H1 (cell line): ENCODE results near the gene ZBTB7B. TPM values are rescaled to one million over a fixed set of nuclear protein-coding genes. Genes with fewer than 3 reads are reported as not detected.

Experiments
- ATF3 ChIP-seq: IDR thresholded peaks from 2 replicates; pipeline ENCODE4 v1.6.1; 2011; ENCODE audit warnings: low read depth, mild to moderate bottlenecking, low read length; ENCODE audit not compliant: insufficient read depth
- BCL11A ChIP-seq, 2 experiments: IDR thresholded peaks; one replicate each; pipeline ENCODE4 v1.6.1; 2011; ENCODE audit warnings: low read depth in 2 of 2, low read length in 2 of 2, mild to moderate bottlenecking in 2 of 2
- CBX5 ChIP-seq: fragments of 300-800, 300-1000 bp; sonication (generic); IDR thresholded peaks from 2 replicates; pipeline ENCODE4 v1.7.1; 2016; ENCODE audit warnings: antibody characterized with exemption, low read length, low read depth
- CEBPB ChIP-seq: IDR thresholded peaks from 2 replicates; pipeline ENCODE4 v1.6.1; 2012; ENCODE audit warnings: low read depth, low read length
- CHD1 ChIP-seq: IDR thresholded peaks from 2 replicates; pipeline ENCODE4 v1.6.1; 2012; ENCODE audit warnings: low read depth, low read length, improper control_type of control experiment
- FOSL1 ChIP-seq: IDR thresholded peaks from 2 replicates; pipeline ENCODE4 v1.6.1; 2011; ENCODE audit warnings: mild to moderate bottlenecking, low read depth, low read length, moderate library complexity; ENCODE audit not compliant: insufficient read depth
- GTF2F1 ChIP-seq: IDR thresholded peaks from 2 replicates; pipeline ENCODE4 v1.6.1; 2012; ENCODE audit warnings: low read depth, low read length, improper control_type of control experiment, borderline replicate concordance
- HDAC6 ChIP-seq: IDR thresholded peaks from one replicate; pipeline ENCODE4 v1.7.1; 2012; ENCODE audit warnings: low read depth, mild to moderate bottlenecking, inconsistent platforms, low read length, moderate library complexity
- KDM1A ChIP-seq: fragments of 200-600, 300-600 bp; sonication (generic); IDR thresholded peaks from 2 replicates; pipeline ENCODE4 v1.7.1; 2016; ENCODE audit warnings: mild to moderate bottlenecking, low read length, borderline replicate concordance
- KDM5A ChIP-seq: fragments of 200-600 bp; IDR thresholded peaks from 2 replicates; pipeline ENCODE4 v1.7.1; 2012; ENCODE audit warnings: mild to moderate bottlenecking, low read length, inconsistent platforms, mixed read lengths
- NANOG ChIP-seq: IDR thresholded peaks from 2 replicates; pipeline ENCODE4 v1.6.1; 2011; ENCODE audit warnings: low read length, low read depth, mild to moderate bottlenecking, inconsistent platforms; ENCODE audit not compliant: insufficient read depth, poor library complexity, severe bottlenecking
- RAD21 ChIP-seq, 2 experiments: IDR thresholded peaks in 1 of 2; conservative IDR thresholded peaks in 1 of 2; 2 replicates each; pipeline ENCODE4 v1.6.1; 2011; ENCODE audit warnings: low read depth in 2 of 2, low read length in 2 of 2, improper control_type of control experiment in 1 of 2, inconsistent platforms in 1 of 2, mild to moderate bottlenecking in 1 of 2, moderate library complexity in 1 of 2
- RBBP5 ChIP-seq: IDR thresholded peaks from 2 replicates; pipeline ENCODE4 v1.7.1; 2012; ENCODE audit warnings: low read depth, mild to moderate bottlenecking, inconsistent platforms, low read length, moderate library complexity, borderline replicate concordance
- SAP30 ChIP-seq: fragments of 300-600 bp; sonication (generic); IDR thresholded peaks from 2 replicates; pipeline ENCODE4 v1.7.1; 2012; ENCODE audit warnings: low read length, moderate library complexity, mild to moderate bottlenecking, inconsistent platforms; ENCODE audit not compliant: insufficient read depth, insufficient replicate concordance
- SIRT6 ChIP-seq: IDR thresholded peaks from one replicate; pipeline ENCODE4 v1.7.1; 2012; ENCODE audit warnings: low read length, inconsistent platforms
- TAF1 ChIP-seq: IDR thresholded peaks from 2 replicates; pipeline ENCODE4 v1.6.1; 2011; ENCODE audit warnings: mild to moderate bottlenecking, low read depth, low read length
- TAF7 ChIP-seq: optimal IDR thresholded peaks from 2 replicates; pipeline ENCODE3; 2011; ENCODE audit warnings: low read depth, mild to moderate bottlenecking, inconsistent platforms, low read length, moderate library complexity, borderline replicate concordance
- YY1 ChIP-seq: IDR thresholded peaks from 2 replicates; pipeline ENCODE4 v1.6.1; 2011; ENCODE audit warnings: low read depth, mild to moderate bottlenecking, low read length
- polyA plus RNA-seq, 7 experiments: library from polyadenylated mRNA; depleted of rRNA in 3 of 7; stranded (reverse) in 5 of 7; unstranded in 2 of 7; fragments of >200 nt in 5 of 7; fragments of 200-250 nt in 2 of 7; gene quantifications; 1 replicate in 5 of 7; 2 replicates in 1 of 7; 4 replicates in 1 of 7; pipeline versions ENCODE4 v1.2.1 to v1.2.3, GENCODE V29; 2011 to 2013; ENCODE audit warnings: missing spikeins in 2 of 7, mixed read lengths in 2 of 7
- total RNA-seq: library from RNA; stranded (reverse); fragmentation: NEBNext Ultra II Directional; extraction: Animal tissue kit (Norgen Biotek cat#: 25700); gene quantifications from 2 replicates; pipeline ENCODE4 v1.2.1, GENCODE V29; 2021
- TF ChIP-seq, protein P1 (sequence below), 3 experiments: IDR thresholded peaks; 1 replicate in 2 of 3; 2 replicates in 1 of 3; pipeline versions ENCODE4 v1.5.1 to v1.6.1; 2011; ENCODE audit warnings: low read length in 3 of 3, mild to moderate bottlenecking in 3 of 3, inconsistent platforms in 2 of 3, low read depth in 1 of 3, moderate library complexity in 1 of 3; ENCODE audit not compliant: insufficient read depth in 1 of 3; ENCODE audit errors: control extremely low read depth in 1 of 3
- TF ChIP-seq, protein P2 (sequence below): IDR thresholded peaks from 2 replicates; pipeline ENCODE4 v1.6.1; 2012; ENCODE audit warnings: inconsistent platforms

ZBTB7B gene
- total and polyA plus RNA-seq, 2 of the 8 experiments (the other 6 are each of a cell fraction or from before 2014, with no cell fraction given) = 24.5 to 36.9 TPM

DNA sequence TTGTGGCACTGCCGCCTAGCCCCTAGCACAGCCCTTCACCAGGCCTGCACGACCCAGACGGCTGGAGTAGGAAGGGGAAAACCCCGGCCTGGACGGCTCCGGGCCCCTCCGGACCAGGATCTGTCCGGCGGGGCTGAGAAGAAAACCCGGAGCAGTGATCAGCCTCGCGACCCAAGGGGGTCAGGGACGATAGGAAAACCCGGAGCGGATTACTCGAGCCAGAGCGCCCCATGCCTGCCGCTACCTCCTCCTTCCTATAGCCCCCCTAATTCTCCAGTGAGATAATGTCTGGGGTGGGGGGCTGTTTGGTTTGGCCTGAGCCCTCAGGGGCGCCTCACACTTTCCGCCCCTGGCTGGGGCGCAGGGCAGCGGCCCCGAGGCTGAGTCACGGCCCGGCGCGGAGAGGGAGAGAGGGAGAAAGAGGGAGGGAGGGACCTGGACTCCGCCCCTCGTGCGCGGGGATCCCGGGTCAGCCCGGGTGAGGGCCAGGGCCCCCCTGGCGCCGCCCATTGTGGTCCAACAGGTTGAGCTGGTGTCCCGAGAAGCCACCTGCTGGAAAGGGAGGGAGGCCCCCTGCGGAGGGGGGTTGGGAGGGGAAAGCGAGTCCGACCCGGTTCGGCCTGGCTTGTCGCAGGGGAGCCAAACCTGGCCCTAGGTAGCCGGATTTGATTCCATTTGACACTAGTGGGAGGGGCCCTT is 1.7 kb upstream of the ZBTB7B start (continued):
- TF ChIP-seq, protein P1, sequence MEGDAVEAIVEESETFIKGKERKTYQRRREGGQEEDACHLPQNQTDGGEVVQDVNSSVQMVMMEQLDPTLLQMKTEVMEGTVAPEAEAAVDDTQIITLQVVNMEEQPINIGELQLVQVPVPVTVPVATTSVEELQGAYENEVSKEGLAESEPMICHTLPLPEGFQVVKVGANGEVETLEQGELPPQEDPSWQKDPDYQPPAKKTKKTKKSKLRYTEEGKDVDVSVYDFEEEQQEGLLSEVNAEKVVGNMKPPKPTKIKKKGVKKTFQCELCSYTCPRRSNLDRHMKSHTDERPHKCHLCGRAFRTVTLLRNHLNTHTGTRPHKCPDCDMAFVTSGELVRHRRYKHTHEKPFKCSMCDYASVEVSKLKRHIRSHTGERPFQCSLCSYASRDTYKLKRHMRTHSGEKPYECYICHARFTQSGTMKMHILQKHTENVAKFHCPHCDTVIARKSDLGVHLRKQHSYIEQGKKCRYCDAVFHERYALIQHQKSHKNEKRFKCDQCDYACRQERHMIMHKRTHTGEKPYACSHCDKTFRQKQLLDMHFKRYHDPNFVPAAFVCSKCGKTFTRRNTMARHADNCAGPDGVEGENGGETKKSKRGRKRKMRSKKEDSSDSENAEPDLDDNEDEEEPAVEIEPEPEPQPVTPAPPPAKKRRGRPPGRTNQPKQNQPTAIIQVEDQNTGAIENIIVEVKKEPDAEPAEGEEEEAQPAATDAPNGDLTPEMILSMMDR (IDR thresholded peaks at IDR 0.05; ENCODE audit: control extremely low read depth in 1 of 3, insufficient read depth in 1 of 3, low read depth in 1 of 3, low read length in 3 of 3) = no peak
- TF ChIP-seq SIRT6 (no peak), FOSL1 (no peak), RAD21 (IDR thresholded peaks at IDR 0.05 in 1 of 2, conservative IDR thresholded peaks at IDR 0.05 in 1 of 2; ENCODE audit: low read depth in 2 of 2, low read length in 2 of 2) (no peak; a peak in 1 of 4 replicates), SAP30 (no peak), CEBPB (0 out of 2 replicates have a peak, but pooled peaks have one; percentile 12), GTF2F1 (0 out of 2 replicates have a peak, but pooled peaks have one; percentile 29), HDAC6 (no peak), RBBP5 (no peak), TAF1 (peak; percentile 65), NANOG (no peak), TAF7 (peak; percentile 76), KDM1A (no peak), ATF3 (no peak), CBX5 (no peak), CHD1 (no peak), BCL11A (IDR thresholded peaks at IDR 0.05; ENCODE audit: low read depth in 2 of 2, low read length in 2 of 2) (no peak), KDM5A (no peak), YY1 (peak; percentile 74; the same call in 1 of the 2 replicates)
- TF ChIP-seq, protein P2, sequence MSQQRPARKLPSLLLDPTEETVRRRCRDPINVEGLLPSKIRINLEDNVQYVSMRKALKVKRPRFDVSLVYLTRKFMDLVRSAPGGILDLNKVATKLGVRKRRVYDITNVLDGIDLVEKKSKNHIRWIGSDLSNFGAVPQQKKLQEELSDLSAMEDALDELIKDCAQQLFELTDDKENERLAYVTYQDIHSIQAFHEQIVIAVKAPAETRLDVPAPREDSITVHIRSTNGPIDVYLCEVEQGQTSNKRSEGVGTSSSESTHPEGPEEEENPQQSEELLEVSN = peak; percentile 58
